Measurements from ENCODE around the gene SMARCA1. TPM values are rescaled to one million over a fixed set of nuclear protein-coding genes. Genes with fewer than 3 reads are reported as not detected.
A peak's percentile ranks its signal among the peaks of the same experiment; 100 is the strongest.

SMARCA1 gene
- total RNA-seq, 1 experiment from 2014 or later: 60.1 TPM

GRCh38 chrX:129516402-129516801, 6.9 kb downstream of the SMARCA1 start:
- Histone ChIP-seq H3K27ac (no peak overlapping the region), H3K4me1 (replicated peaks) (no peaks in the 10 kb centered on the region; the same call in 1 of the 2 replicates), H3K9me3 (replicated peaks) (no peaks in the 10 kb centered on the region), H3K36me3 (peaks cover 14% of the 10 kb centered on the region), H3K27me3 (replicated peaks) (no peaks in the 10 kb centered on the region), H3K4me3 (no peak overlapping the region)
- no peak for DNase-seq (ENCODE audit: low read depth in 1 of 2, low spot score in 2 of 2)

- peaks cover 28% of the 10 kb centered on the region for H3K36me3 ChIP-seq
- no peak overlapping the region for H3K27ac ChIP-seq
- H3K4me3 ChIP-seq: no peak overlapping the region
- no peaks in the 10 kb centered on the region for H3K27me3 ChIP-seq (replicated peaks)
- DNase-seq (ENCODE audit: low read depth in 1 of 2, low spot score in 2 of 2): no peak
- no peaks in the 10 kb centered on the region for H3K4me1 ChIP-seq (replicated peaks)
- no peaks in the 10 kb centered on the region for H3K9me3 ChIP-seq (replicated peaks)
Observed at GRCh38 chrX:129512409-129512808, 10.9 kb downstream of the SMARCA1 start.

GRCh38 chrX:129511689-129512088, 11.6 kb downstream of the SMARCA1 start:
- DNase-seq (ENCODE audit: low read depth in 1 of 2, low spot score in 2 of 2): no peak
- Histone ChIP-seq H3K27ac (no peak overlapping the region), H3K4me1 (replicated peaks) (no peaks in the 10 kb centered on the region), H3K27me3 (replicated peaks) (no peaks in the 10 kb centered on the region), H3K4me3 (no peak overlapping the region), H3K9me3 (replicated peaks) (no peaks in the 10 kb centered on the region), H3K36me3 (peaks cover 33% of the 10 kb centered on the region)

GRCh38 chrX:129510331-129510730, 13.0 kb downstream of the SMARCA1 start:
- no peak for DNase-seq (ENCODE audit: low read depth in 1 of 2, low spot score in 2 of 2)
- Histone ChIP-seq H3K27ac (no peak overlapping the region), H3K9me3 (replicated peaks) (no peaks in the 10 kb centered on the region), H3K36me3 (peaks cover 29% of the 10 kb centered on the region), H3K4me1 (replicated peaks) (no peaks in the 10 kb centered on the region), H3K27me3 (replicated peaks) (no peaks in the 10 kb centered on the region), H3K4me3 (no peak overlapping the region)

- no peaks in the 10 kb centered on the region for H3K27me3 ChIP-seq (replicated peaks)
- H3K9me3 ChIP-seq (replicated peaks): no peaks in the 10 kb centered on the region
- DNase-seq (ENCODE audit: low read depth in 1 of 2, low spot score in 2 of 2): no peak
- H3K4me1 ChIP-seq (replicated peaks): peaks cover 18% of the 10 kb centered on the region
- no peak overlapping the region for H3K27ac ChIP-seq
- no peak overlapping the region for H3K4me3 ChIP-seq
- peaks cover 29% of the 10 kb centered on the region for H3K36me3 ChIP-seq
Observed at GRCh38 chrX:129497146-129497843, 26.0 kb downstream of the SMARCA1 start.

- H3K27me3 ChIP-seq (replicated peaks): no peaks in the 10 kb centered on the region
- no peak overlapping the region for H3K4me3 ChIP-seq
- no peak overlapping the region for H3K27ac ChIP-seq
- DNase-seq (ENCODE audit: low read depth in 1 of 2, low spot score in 2 of 2): peak in 1 of 2 experiments; percentile 1
- peaks cover 26% of the 10 kb centered on the region for H3K36me3 ChIP-seq
- H3K4me1 ChIP-seq (replicated peaks): peaks cover 18% of the 10 kb centered on the region
- no peaks in the 10 kb centered on the region for H3K9me3 ChIP-seq (replicated peaks)
Observed at GRCh38 chrX:129496625-129497024, 26.7 kb downstream of the SMARCA1 start.

GRCh38 chrX:129495900-129496299, 27.4 kb downstream of the SMARCA1 start:
- peak in 1 of 2 experiments; percentile 5 for DNase-seq (ENCODE audit: low read depth in 1 of 2, low spot score in 2 of 2)
- Histone ChIP-seq H3K36me3 (peaks cover 26% of the 10 kb centered on the region), H3K9me3 (replicated peaks) (no peaks in the 10 kb centered on the region), H3K4me1 (replicated peaks) (peaks cover 18% of the 10 kb centered on the region), H3K4me3 (no peak overlapping the region), H3K27ac (no peak overlapping the region), H3K27me3 (replicated peaks) (no peaks in the 10 kb centered on the region)

- DNase-seq (ENCODE audit: low read depth in 1 of 2, low spot score in 2 of 2): no peak
- H3K4me3 ChIP-seq: no peak overlapping the region
- peaks cover 18% of the 10 kb centered on the region for H3K4me1 ChIP-seq (replicated peaks)
- H3K36me3 ChIP-seq: peaks cover 33% of the 10 kb centered on the region
- H3K9me3 ChIP-seq (replicated peaks): no peaks in the 10 kb centered on the region
- H3K27ac ChIP-seq: no peak overlapping the region
- no peaks in the 10 kb centered on the region for H3K27me3 ChIP-seq (replicated peaks)
Observed at GRCh38 chrX:129494887-129495286, 28.4 kb downstream of the SMARCA1 start.

GRCh38 chrX:129493643-129494042, 29.6 kb downstream of the SMARCA1 start:
- no peak overlapping the region for H3K4me3 ChIP-seq
- H3K27ac ChIP-seq: no peak overlapping the region
- H3K27me3 ChIP-seq (replicated peaks): no peaks in the 10 kb centered on the region
- peaks cover 36% of the 10 kb centered on the region for H3K36me3 ChIP-seq
- DNase-seq (ENCODE audit: low read depth in 1 of 2, low spot score in 2 of 2): peak in 1 of 2 experiments; percentile 8
- H3K9me3 ChIP-seq (replicated peaks): no peaks in the 10 kb centered on the region
- H3K4me1 ChIP-seq (replicated peaks): peaks cover 18% of the 10 kb centered on the region

GRCh38 chrX:129490330-129490729, 33.0 kb downstream of the SMARCA1 start:
- DNase-seq (ENCODE audit: low read depth in 1 of 2, low spot score in 2 of 2): no peak
- no peak overlapping the region for H3K27ac ChIP-seq
- no peaks in the 10 kb centered on the region for H3K9me3 ChIP-seq (replicated peaks)
- no peak overlapping the region for H3K4me3 ChIP-seq
- H3K36me3 ChIP-seq: peaks cover 27% of the 10 kb centered on the region
- H3K4me1 ChIP-seq (replicated peaks): peaks cover 13% of the 10 kb centered on the region
- H3K27me3 ChIP-seq (replicated peaks): no peaks in the 10 kb centered on the region

- Histone ChIP-seq H3K4me1 (replicated peaks) (no peaks in the 10 kb centered on the region; the same call in 1 of the 2 replicates), H3K27ac (no peak overlapping the region), H3K4me3 (no peak overlapping the region), H3K9me3 (replicated peaks) (no peaks in the 10 kb centered on the region), H3K27me3 (replicated peaks) (no peaks in the 10 kb centered on the region), H3K36me3 (peaks cover 23% of the 10 kb centered on the region)
- no peak for DNase-seq (ENCODE audit: low read depth in 1 of 2, low spot score in 2 of 2)
Observed at GRCh38 chrX:129488359-129488758, 34.9 kb downstream of the SMARCA1 start.

GRCh38 chrX:129480889-129481288, 42.4 kb downstream of the SMARCA1 start:
- Histone ChIP-seq H3K9me3 (replicated peaks) (no peaks in the 10 kb centered on the region), H3K36me3 (peaks cover 16% of the 10 kb centered on the region), H3K4me3 (no peak overlapping the region), H3K27me3 (replicated peaks) (no peaks in the 10 kb centered on the region), H3K27ac (no peak overlapping the region), H3K4me1 (replicated peaks) (peaks cover 9% of the 10 kb centered on the region)
- no peak for DNase-seq (ENCODE audit: low read depth in 1 of 2, low spot score in 2 of 2)

- Histone ChIP-seq H3K4me3 (no peak overlapping the region), H3K4me1 (replicated peaks) (peaks cover 9% of the 10 kb centered on the region), H3K27ac (no peak overlapping the region), H3K36me3 (peaks cover 11% of the 10 kb centered on the region), H3K27me3 (replicated peaks) (no peaks in the 10 kb centered on the region), H3K9me3 (replicated peaks) (no peaks in the 10 kb centered on the region)
- DNase-seq (ENCODE audit: low read depth in 1 of 2, low spot score in 2 of 2): peak; percentile 36 to 42
Observed at GRCh38 chrX:129478516-129478915, 44.8 kb downstream of the SMARCA1 start.

GRCh38 chrX:129472116-129472515, 51.2 kb downstream of the SMARCA1 start:
- peaks cover 15% of the 10 kb centered on the region for H3K36me3 ChIP-seq
- no peaks in the 10 kb centered on the region for H3K27me3 ChIP-seq (replicated peaks)
- no peaks in the 10 kb centered on the region for H3K4me1 ChIP-seq (replicated peaks)
- no peaks in the 10 kb centered on the region for H3K9me3 ChIP-seq (replicated peaks)
- no peak overlapping the region for H3K4me3 ChIP-seq
- DNase-seq (ENCODE audit: low read depth in 1 of 2, low spot score in 2 of 2): no peak
- H3K27ac ChIP-seq: no peak overlapping the region

- DNase-seq (ENCODE audit: low read depth in 1 of 2, low spot score in 2 of 2): no peak
Observed at GRCh38 chrX:129462707-129463106, 60.6 kb downstream of the SMARCA1 start.

More at GRCh38 chrX:129462707-129463106, 60.6 kb downstream of the SMARCA1 start:
- peaks cover 17% of the 10 kb centered on the region for H3K36me3 ChIP-seq
- no peaks in the 10 kb centered on the region for H3K4me1 ChIP-seq (replicated peaks)
- H3K4me3 ChIP-seq: no peak overlapping the region
- H3K9me3 ChIP-seq (replicated peaks): no peaks in the 10 kb centered on the region
- H3K27me3 ChIP-seq (replicated peaks): no peaks in the 10 kb centered on the region
- no peak overlapping the region for H3K27ac ChIP-seq

Measured in SJSA1 (cell line).